ENCODE measurements around the gene TOP2B.

The TOP2B gene
- total RNA-seq: 63.1 to 251 (median 162) reads per million in 17 experiments

- peak; percentile 95 to 97 (median 97) for DNase-seq
Observed at GRCh38 chr3:25664812-25665314, at the start of gene TOP2B. Gene TOP2B (minus strand): TSS chr3:25664907. CDS start chr3:25664297, 610 bp downstream.

GRCh38 chr3:25713341-25713985 lies 48.8 kb upstream of the TOP2B start:
- no peak for DNase-seq

- DNase-seq: no peak
Observed at GRCh38 chr3:25711090-25711489, 46.4 kb upstream of the TOP2B start.

- DNase-seq: no peak
Observed at GRCh38 chr3:25708036-25708435, 43.3 kb upstream of the TOP2B start.

- no peak for DNase-seq
Observed at GRCh38 chr3:25707268-25707926, 42.7 kb upstream of the TOP2B start.

- no peak for DNase-seq
Observed at GRCh38 chr3:25706213-25706612, 41.5 kb upstream of the TOP2B start.

- DNase-seq: peak in 2 of 4 experiments; percentile 16 to 31
Observed at GRCh38 chr3:25697553-25697952, 32.8 kb upstream of the TOP2B start.

GRCh38 chr3:25695731-25696420 lies 31.2 kb upstream of the TOP2B start:
- peak; percentile 51 to 80 (median 75) for DNase-seq

- DNase-seq: no peak
Observed at GRCh38 chr3:25693238-25693637, 28.5 kb upstream of the TOP2B start.

GRCh38 chr3:25692341-25692740 lies 27.6 kb upstream of the TOP2B start:
- no peak for DNase-seq

- no peak for DNase-seq
Observed at GRCh38 chr3:25690768-25691533, 26.2 kb upstream of the TOP2B start.

GRCh38 chr3:25689226-25689625 lies 24.5 kb upstream of the TOP2B start:
- DNase-seq: no peak

GRCh38 chr3:25687742-25688141 lies 23.0 kb upstream of the TOP2B start:
- DNase-seq: no peak

- DNase-seq: no peak
Observed at GRCh38 chr3:25686766-25687165, 22.1 kb upstream of the TOP2B start.

- no peak for DNase-seq
Observed at GRCh38 chr3:25683882-25684281, 19.2 kb upstream of the TOP2B start.

GRCh38 chr3:25683410-25683809 lies 18.7 kb upstream of the TOP2B start:
- DNase-seq: no peak

- no peak for DNase-seq
Observed at GRCh38 chr3:25679642-25680302, 15.1 kb upstream of the TOP2B start.

GRCh38 chr3:25679166-25679565 lies 14.5 kb upstream of the TOP2B start:
- no peak for DNase-seq

- no peak for DNase-seq
Observed at GRCh38 chr3:25678581-25678980, 13.9 kb upstream of the TOP2B start.

- no peak for DNase-seq
Observed at GRCh38 chr3:25677121-25677520, 12.4 kb upstream of the TOP2B start.

GRCh38 chr3:25674670-25675069 lies 10.0 kb upstream of the TOP2B start:
- DNase-seq: no peak

- DNase-seq: no peak
Observed at GRCh38 chr3:25673738-25674298, 9.1 kb upstream of the TOP2B start.

All from suppressor macrophage (primary cell).